ENCODE data around the gene KSR2. TPM values are rescaled to one million over a fixed set of nuclear protein-coding genes. Genes with fewer than 3 reads are reported as not detected.
"Not testable (repeated sequence)": the region's sequence is repeated elsewhere in the genome, so short reads cannot be mapped to it uniquely, and the experiment has no call there.

The KSR2 gene
- total RNA-seq, 1 donor from 2014 or later, result 0.28 TPM

GRCh38 chr12:117890137-117890536, 78.7 kb downstream of the KSR2 start:
- no peak for ATAC-seq

- no peak for ATAC-seq
Measured at GRCh38 chr12:117889098-117889497, 79.7 kb downstream of the KSR2 start.

- ATAC-seq, result no peak
Measured at GRCh38 chr12:117885211-117885610, 83.6 kb downstream of the KSR2 start.

- no peak for ATAC-seq
Measured at GRCh38 chr12:117884161-117884560, 84.6 kb downstream of the KSR2 start.

- ATAC-seq, result no peak
Measured at GRCh38 chr12:117882603-117883184, 86.1 kb downstream of the KSR2 start.

- ATAC-seq, result no peak
Measured at GRCh38 chr12:117882181-117882580, 86.6 kb downstream of the KSR2 start.

GRCh38 chr12:117881517-117881916, 87.3 kb downstream of the KSR2 start:
- no peak for ATAC-seq

- ATAC-seq, result no peak
Measured at GRCh38 chr12:117878605-117879004, 90.2 kb downstream of the KSR2 start.

- ATAC-seq, result no peak
Measured at GRCh38 chr12:117876436-117876816, 92.4 kb downstream of the KSR2 start.

- no peak for ATAC-seq
Measured at GRCh38 chr12:117875744-117876435, 92.9 kb downstream of the KSR2 start.

- peak; percentile 85 for ATAC-seq
Measured at GRCh38 chr12:117874842-117875434, 93.9 kb downstream of the KSR2 start.

GRCh38 chr12:117874198-117874597, 94.6 kb downstream of the KSR2 start:
- not testable (repeated sequence) for ATAC-seq

- ATAC-seq, result peak; percentile 38
Measured at GRCh38 chr12:117872546-117873169, 96.1 kb downstream of the KSR2 start.

GRCh38 chr12:117869551-117869950, 99.2 kb downstream of the KSR2 start:
- no peak for ATAC-seq

- no peak for ATAC-seq
Measured at GRCh38 chr12:117867348-117867747, 101.4 kb downstream of the KSR2 start.

GRCh38 chr12:117865505-117865904, 103.3 kb downstream of the KSR2 start:
- no peak for ATAC-seq

GRCh38 chr12:117863002-117863709, 105.6 kb downstream of the KSR2 start:
- peak; percentile 96 for ATAC-seq

- no peak for ATAC-seq
Measured at GRCh38 chr12:117861691-117862090, 107.1 kb downstream of the KSR2 start.

GRCh38 chr12:117860787-117861290, 108.0 kb downstream of the KSR2 start:
- not testable (repeated sequence) for ATAC-seq

GRCh38 chr12:117860111-117860510, 108.7 kb downstream of the KSR2 start:
- ATAC-seq, result no peak

GRCh38 chr12:117857632-117858612, 110.9 kb downstream of the KSR2 start:
- peak; percentile 50 for ATAC-seq
